GM12891 (cell line): ENCODE data around the gene PANX2.

Experiments
- POLR2A ChIP-seq: IDR thresholded peaks from 2 replicates; pipeline ENCODE4 v1.6.1; 2011; ENCODE audit warnings: low read depth, low read length, control low read depth
- POLR2AphosphoS5 ChIP-seq: IDR thresholded peaks from 2 replicates; pipeline ENCODE4 v1.6.1; 2011; ENCODE audit warnings: low read depth, low read length, control low read depth
- TAF1 ChIP-seq: IDR thresholded peaks from 2 replicates; pipeline ENCODE4 v1.6.1; 2011; ENCODE audit warnings: low read depth, low read length, control low read depth

DNA sequence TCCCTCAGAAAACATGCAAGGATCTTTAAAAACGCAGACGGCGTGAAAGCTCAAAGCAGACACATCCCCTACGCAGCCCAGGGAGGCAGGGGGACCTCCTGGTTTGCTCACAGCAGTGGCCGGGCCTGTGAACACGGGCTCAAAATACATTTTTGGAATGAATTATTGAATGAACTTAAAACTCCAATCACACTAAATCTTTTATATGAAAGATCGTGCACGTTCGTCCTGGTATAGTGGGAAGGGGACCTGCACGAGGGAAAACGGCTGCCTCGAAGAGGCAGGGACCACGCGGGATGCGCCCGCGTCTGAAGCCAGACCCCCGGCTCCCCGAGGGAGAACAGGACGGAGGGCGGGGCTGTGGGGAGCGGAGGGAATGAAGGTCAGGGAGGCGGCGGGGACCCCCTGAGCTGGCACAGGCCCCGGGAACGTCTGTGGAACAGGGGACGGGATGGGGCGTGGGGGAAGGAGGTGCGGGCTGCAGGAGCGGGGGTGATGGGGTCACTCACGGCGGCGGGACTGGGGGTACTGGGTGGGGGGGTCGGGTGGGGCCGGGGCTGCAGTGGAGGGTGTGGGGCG, 1.3 kb upstream of the PANX2 start:
- no peak for TF ChIP-seq POLR2AphosphoS5
- TF ChIP-seq TAF1, result no peak
- TF ChIP-seq POLR2A, result no peak
